GM23248 (cell line): ENCODE data around the gene MTSS2. TPM values are rescaled to one million over a fixed set of nuclear protein-coding genes. Genes with fewer than 3 reads are reported as not detected.
A peak's percentile ranks its signal among the peaks of the same experiment; 100 is the strongest.
"Not testable (repeated sequence)": the region's sequence is repeated elsewhere in the genome, so short reads cannot be mapped to it uniquely, and the experiment has no call there.

Experiments
- DNase-seq: peaks from one replicate; pipeline ENCODE4 v3.0.0-alpha.2; 2015
- H2AFZ ChIP-seq: fragments of 200-600 bp; sonication (generic); 2 replicates; pipeline ENCODE4 v1.6.1; 2016; ENCODE audit warnings: antibody characterized with exemption
- H3F3A ChIP-seq: fragments of 200-600 bp; sonication (generic); 2 replicates; pipeline ENCODE4 v1.6.1; 2016; ENCODE audit warnings: mild to moderate bottlenecking, antibody characterized with exemption, mixed run types; ENCODE audit not compliant: insufficient read depth
- H3K27ac ChIP-seq: fragments of 200-600 bp; sonication (generic); 2 replicates; pipeline ENCODE4 v1.5.1; 2016; ENCODE audit warnings: mild to moderate bottlenecking
- H3K27me3 ChIP-seq: fragments of 200-600 bp; sonication (generic); replicated peaks from 2 replicates; pipeline ENCODE4 v1.6.1; 2016; ENCODE audit warnings: mild to moderate bottlenecking; ENCODE audit not compliant: insufficient read depth
- H3K36me3 ChIP-seq: fragments of 200-600 bp; sonication (generic); 2 replicates; pipeline ENCODE4 v1.6.1; 2016; ENCODE audit warnings: low read depth, mild to moderate bottlenecking
- H3K4me1 ChIP-seq: fragments of 200-600 bp; sonication (generic); 2 replicates; pipeline ENCODE4 v1.6.1; 2016; ENCODE audit warnings: mild to moderate bottlenecking; ENCODE audit not compliant: insufficient read depth
- H3K4me2 ChIP-seq: fragments of 200-600 bp; sonication (generic); one replicate; pipeline ENCODE4 v1.6.1; 2016; ENCODE audit warnings: mild to moderate bottlenecking; ENCODE audit not compliant: unreplicated experiment
- H3K4me3 ChIP-seq: fragments of 200-600 bp; sonication (generic); 2 replicates; pipeline ENCODE4 v1.5.1; 2016; ENCODE audit warnings: mild to moderate bottlenecking
- H3K79me2 ChIP-seq: fragments of 200-600 bp; sonication (generic); 2 replicates; pipeline ENCODE4 v1.6.1; 2016; ENCODE audit warnings: mild to moderate bottlenecking; ENCODE audit not compliant: insufficient read depth
- H3K9ac ChIP-seq: fragments of 200-600 bp; sonication (generic); 2 replicates; pipeline ENCODE4 v1.6.1; 2016; ENCODE audit warnings: mild to moderate bottlenecking
- H3K9me2 ChIP-seq: fragments of 200-600 bp; sonication (generic); 2 replicates; pipeline ENCODE4 v1.6.1; 2016; ENCODE audit warnings: mixed run types, mild to moderate bottlenecking, moderate library complexity; ENCODE audit not compliant: insufficient read depth
- H3K9me3 ChIP-seq: fragments of 200-600 bp; sonication (generic); one replicate; pipeline ENCODE4 v1.6.1; 2017; ENCODE audit warnings: low read depth
- H4K20me1 ChIP-seq: fragments of 200-600 bp; sonication (generic); 2 replicates; pipeline ENCODE4 v1.6.0; 2016; ENCODE audit not compliant: insufficient read depth
- EZH2 ChIP-seq: fragments of 200-600 bp; sonication (generic); IDR thresholded peaks from 2 replicates; pipeline ENCODE4 v1.6.1; 2018; ENCODE audit warnings: antibody characterized with exemption, mild to moderate bottlenecking; ENCODE audit not compliant: insufficient read depth, poor library complexity, severe bottlenecking
- EZH2phosphoT487 ChIP-seq: fragments of 200-600 bp; sonication (generic); IDR thresholded peaks from 2 replicates; pipeline ENCODE4 v1.6.1; 2018; ENCODE audit warnings: antibody characterized with exemption, moderate library complexity, mild to moderate bottlenecking, low read depth; ENCODE audit not compliant: insufficient read depth
- WGBS, 2 experiments: methylation state at CpG; one replicate each; pipeline ENCODE4 v1.1.6; 2015 to 2017; ENCODE audit warnings: low lambda C conversion rate in 2 of 2, low coverage in 1 of 2; ENCODE audit errors: missing lambda C conversion rate in 2 of 2; 5-methylcytosine and 5-hydroxymethylcytosine counted together
- in situ Hi-C: fragments of 300-500 bp; cut with MboI; formaldehyde crosslinking; loops from 2 replicates; pipeline ENCODE4 v1.15.0; 2020
- polyA plus RNA-seq: library from polyadenylated mRNA; unstranded; fragments of >200 nt; fragmentation: Nextera tagmentation; extraction: Ambion mirVana; gene quantifications from 2 replicates; pipeline ENCODE4 v1.2.1, GENCODE V29; 2016
- total RNA-seq: library from RNA; depleted of rRNA; stranded (reverse); fragments of >200 nt; shearing (Covaris generic); gene quantifications from 2 replicates; pipeline ENCODE4 v1.2.3, GENCODE V29; 2014

MTSS2 gene
- total and polyA plus RNA-seq, 2 experiments from 2014 or later, result 0.44 to 23.7 TPM

DNA sequence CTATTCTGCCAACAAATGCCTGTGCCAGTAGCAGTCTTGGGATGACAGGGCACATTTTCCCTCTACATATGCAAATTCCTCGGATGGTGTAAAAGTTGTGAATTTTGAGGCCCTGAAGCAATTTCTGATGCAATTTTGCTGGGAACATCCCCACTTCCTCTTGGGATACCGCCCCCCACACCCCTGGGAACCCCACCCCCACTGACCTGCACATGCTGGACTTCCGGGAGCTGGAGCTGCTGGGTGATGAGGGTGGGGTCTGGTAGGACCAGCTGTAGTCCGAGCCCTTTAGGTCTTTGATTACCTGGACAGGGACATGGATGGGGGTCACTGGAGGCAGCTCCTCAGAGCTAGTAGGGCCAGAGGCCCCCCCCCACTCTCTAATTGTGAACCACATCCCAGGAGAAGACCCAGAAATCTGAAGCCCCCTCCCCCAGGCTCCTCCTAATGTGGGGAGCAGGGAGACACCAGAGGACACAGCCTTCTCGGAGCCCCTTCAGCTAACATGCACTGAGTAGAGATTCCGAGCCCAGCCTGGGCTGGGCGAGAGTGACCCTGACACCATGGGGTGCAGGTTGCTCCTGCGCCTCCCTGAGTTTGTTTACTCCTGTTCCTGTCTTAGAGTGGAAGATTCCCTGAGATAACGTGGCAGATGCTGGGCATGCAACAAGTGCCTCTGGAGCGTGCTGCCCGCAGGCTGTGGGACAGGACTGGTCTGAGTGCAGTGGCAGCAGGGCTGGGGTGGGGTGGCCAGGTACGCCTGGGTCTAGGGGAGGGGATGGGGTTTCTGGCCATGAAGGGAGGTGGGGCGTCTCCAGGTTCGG is 9.0 kb downstream of the MTSS2 start:
- Histone ChIP-seq H3K27me3 (no peaks in the 10 kb centered on the region), H2AFZ (no peak overlapping the region), H3K9me3 (no peaks in the 10 kb centered on the region), H3K4me3 (no peak overlapping the region), H3K27ac (0 out of 2 replicates have a peak overlapping the region, but pooled peaks have one; percentile 15), H3K9ac (no peak overlapping the region), H4K20me1 (no peaks in the 10 kb centered on the region), H3K9me2 (no peaks in the 10 kb centered on the region), H3F3A (no peaks in the 10 kb centered on the region), H3K36me3 (peaks cover 38% of the 10 kb centered on the region), H3K79me2 (peaks cover 19% of the 10 kb centered on the region), H3K4me1 (no peaks in the 10 kb centered on the region), H3K4me2 (no peak overlapping the region)
- in situ Hi-C loops, result no loop called here
- WGBS, 2 experiments, result 89 to 95% methylated on average over 12 to 14 of the region's 14 CpGs
- TF ChIP-seq EZH2phosphoT487, result no peak
- TF ChIP-seq EZH2, result no peak
- DNase-seq, result peak; percentile 51

GRCh38 chr16:70675851-70676513 is 9.9 kb downstream of the MTSS2 start:
- Histone ChIP-seq H3K4me3 (no peak overlapping the region), H3K9me2 (no peaks in the 10 kb centered on the region), H3K27ac (peak overlapping the region; percentile 15; the same call in 1 of the 2 replicates), H3F3A (no peaks in the 10 kb centered on the region), H3K27me3 (no peaks in the 10 kb centered on the region), H3K4me2 (no peak overlapping the region), H4K20me1 (no peaks in the 10 kb centered on the region), H3K9me3 (no peaks in the 10 kb centered on the region), H3K79me2 (peaks cover 10% of the 10 kb centered on the region), H3K9ac (no peak overlapping the region), H3K4me1 (no peaks in the 10 kb centered on the region), H2AFZ (no peak overlapping the region), H3K36me3 (peaks cover 44% of the 10 kb centered on the region)
- in situ Hi-C loops, result no loop called here
- DNase-seq, result no peak
- no peak for TF ChIP-seq EZH2
- 63 to 74% methylated on average over 7 of the region's 7 CpGs for WGBS, 2 experiments

GRCh38 chr16:70674221-70675014 is 11.4 kb downstream of the MTSS2 start:
- H3F3A ChIP-seq, result no peaks in the 10 kb centered on the region
- no peaks in the 10 kb centered on the region for H3K27me3 ChIP-seq
- no peak for DNase-seq
- peaks cover 60% of the 10 kb centered on the region for H3K36me3 ChIP-seq
- no peaks in the 10 kb centered on the region for H4K20me1 ChIP-seq
- H3K27ac ChIP-seq, result no peak overlapping the region
- H3K79me2 ChIP-seq, result 0 out of 2 replicates have a peak, but pooled peaks cover 1% of the 10 kb centered on the region
- WGBS, 2 experiments, result 86 to 87% methylated on average over 17 to 18 of the region's 18 CpGs
- in situ Hi-C loops, result no loop called here
- H2AFZ ChIP-seq, result no peak overlapping the region
- H3K4me3 ChIP-seq, result no peak overlapping the region
- no peaks in the 10 kb centered on the region for H3K9me3 ChIP-seq
- H3K9ac ChIP-seq, result no peak overlapping the region
- no peaks in the 10 kb centered on the region for H3K9me2 ChIP-seq
- H3K4me1 ChIP-seq, result no peaks in the 10 kb centered on the region
- H3K4me2 ChIP-seq, result no peak overlapping the region
- no peak for TF ChIP-seq EZH2
- TF ChIP-seq EZH2phosphoT487, result no peak

DNA sequence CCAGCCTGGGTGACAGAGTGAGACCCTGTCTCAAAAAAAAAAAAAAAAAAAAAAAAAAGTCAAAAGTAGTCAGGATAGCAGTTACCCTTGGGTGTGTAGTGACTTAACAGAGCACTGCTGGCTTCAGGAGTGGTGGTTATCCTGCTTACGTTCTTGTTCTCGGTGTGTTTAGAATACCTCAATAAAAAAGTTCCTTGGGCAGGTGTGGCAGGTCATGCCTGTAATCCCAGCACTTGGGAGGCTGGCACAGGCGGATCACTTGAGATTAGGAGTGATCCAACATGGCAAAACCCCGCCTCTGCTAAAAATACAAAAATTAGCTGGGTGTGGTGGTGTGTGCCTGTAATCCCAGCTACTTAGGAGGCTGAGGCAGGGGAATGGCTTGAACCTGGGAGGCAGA is 14.9 kb downstream of the MTSS2 start:
- H3K79me2 ChIP-seq, H3K27ac ChIP-seq, H2AFZ ChIP-seq, H3K9ac ChIP-seq, DNase-seq, H3K9me3 ChIP-seq, H4K20me1 ChIP-seq, in situ Hi-C loops, H3K9me2 ChIP-seq, H3K4me3 ChIP-seq, H3K27me3 ChIP-seq, H3K4me2 ChIP-seq, H3K4me1 ChIP-seq, H3F3A ChIP-seq: not testable (repeated sequence)
- WGBS, 2 experiments, result 97 to 99% methylated on average over 4 of the region's 4 CpGs
- H3K36me3 ChIP-seq, result peaks cover 83% of the 10 kb centered on the region
